Measurements from ENCODE around the gene KCNJ5.
A peak's percentile ranks its signal among the peaks of the same experiment; 100 is the strongest.

The KCNJ5 gene

DNA sequence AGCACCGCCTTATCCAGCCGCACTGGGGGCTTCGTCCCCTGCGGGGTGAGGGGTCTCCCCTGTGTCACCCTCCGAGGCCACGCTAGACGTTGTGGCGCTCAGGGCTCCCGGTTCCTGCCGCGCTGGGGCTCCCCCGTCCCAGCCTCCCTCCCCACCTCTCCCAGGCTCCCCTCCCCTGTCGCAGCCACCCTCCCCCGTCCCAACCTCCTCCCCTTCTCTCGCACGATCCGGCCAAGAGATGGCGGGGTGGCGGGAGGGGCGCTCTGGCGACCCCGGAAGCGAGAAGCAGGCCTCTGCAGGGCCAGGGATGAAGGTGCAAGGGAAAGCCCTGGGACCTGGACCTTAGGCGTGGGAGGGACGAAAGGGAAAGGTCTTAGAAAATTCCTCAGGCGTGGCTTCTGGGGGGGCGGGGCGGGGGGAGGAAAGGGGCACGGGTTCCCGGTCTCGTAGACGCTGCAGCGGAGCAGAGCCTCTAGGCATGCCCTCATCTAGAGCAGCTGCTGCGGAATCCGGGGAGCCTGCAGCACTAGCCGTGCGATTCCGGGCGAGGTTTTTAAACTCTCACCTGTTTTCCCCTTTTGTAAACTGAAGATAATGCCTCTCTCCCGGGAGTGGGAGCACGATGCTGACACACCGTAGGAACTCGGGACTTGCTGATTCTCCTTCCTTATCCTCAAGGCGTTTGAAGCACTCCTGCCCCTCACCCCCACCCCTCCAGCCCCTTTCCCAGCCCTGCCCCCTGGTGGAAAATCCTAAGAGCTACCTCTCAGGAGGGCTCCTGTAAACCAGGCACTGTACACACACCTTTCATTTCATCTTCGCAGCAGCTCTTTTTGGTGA, 14.4 kb downstream of the KCNJ5 start:
- TF ChIP-seq CTCF (IDR thresholded peaks at IDR 0.05) = peak; percentile 25; the same call in 1 of the 2 replicates

DNA sequence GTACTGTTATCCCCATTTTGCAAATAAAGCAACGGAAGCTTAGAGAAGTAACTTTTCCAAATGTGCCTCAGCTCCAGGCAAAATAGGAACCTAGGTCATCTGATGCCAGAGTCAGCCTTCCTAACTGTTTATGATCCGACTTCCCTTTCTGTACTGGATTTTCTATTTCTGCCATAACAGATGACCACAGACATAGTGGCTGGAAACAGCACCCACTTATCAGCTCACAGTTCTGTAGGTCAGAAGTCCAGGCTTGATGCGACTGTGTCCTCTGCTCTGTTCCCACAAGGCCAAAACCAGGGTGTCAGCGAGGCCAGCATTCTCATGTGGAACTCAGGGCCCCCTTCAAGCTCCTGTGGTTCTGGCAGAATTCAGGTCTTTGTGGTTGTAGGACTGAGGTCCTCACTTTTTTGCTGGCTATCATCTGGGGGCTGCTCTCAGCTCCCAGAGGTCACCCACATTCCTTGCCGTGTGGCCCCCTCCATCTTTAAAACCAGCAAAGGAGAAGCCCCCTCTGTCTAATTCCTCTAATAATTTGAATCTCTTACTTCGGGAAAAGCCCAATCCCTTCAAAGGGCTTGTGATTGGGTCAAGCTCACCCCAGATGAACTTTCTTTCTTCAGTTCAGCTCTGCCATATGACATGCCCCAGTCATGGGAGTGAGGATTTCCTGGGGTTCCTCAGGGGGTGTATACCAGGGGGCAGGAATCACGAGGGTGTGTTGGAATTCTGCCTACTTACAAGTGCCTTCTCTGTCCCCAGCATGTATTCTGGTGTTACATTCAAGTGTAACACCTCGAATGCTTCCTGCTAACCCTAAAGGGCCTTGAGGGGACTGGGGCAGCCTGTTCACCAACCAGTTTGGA, 15.3 kb downstream of the KCNJ5 start:
- 0 out of 2 replicates have a peak, but pooled peaks have one; percentile 2 for TF ChIP-seq CTCF (IDR thresholded peaks at IDR 0.05)

GRCh38 chr11:128907585-128907984, 16.4 kb downstream of the KCNJ5 start:
- TF ChIP-seq CTCF (IDR thresholded peaks at IDR 0.05) = no peak

DNA sequence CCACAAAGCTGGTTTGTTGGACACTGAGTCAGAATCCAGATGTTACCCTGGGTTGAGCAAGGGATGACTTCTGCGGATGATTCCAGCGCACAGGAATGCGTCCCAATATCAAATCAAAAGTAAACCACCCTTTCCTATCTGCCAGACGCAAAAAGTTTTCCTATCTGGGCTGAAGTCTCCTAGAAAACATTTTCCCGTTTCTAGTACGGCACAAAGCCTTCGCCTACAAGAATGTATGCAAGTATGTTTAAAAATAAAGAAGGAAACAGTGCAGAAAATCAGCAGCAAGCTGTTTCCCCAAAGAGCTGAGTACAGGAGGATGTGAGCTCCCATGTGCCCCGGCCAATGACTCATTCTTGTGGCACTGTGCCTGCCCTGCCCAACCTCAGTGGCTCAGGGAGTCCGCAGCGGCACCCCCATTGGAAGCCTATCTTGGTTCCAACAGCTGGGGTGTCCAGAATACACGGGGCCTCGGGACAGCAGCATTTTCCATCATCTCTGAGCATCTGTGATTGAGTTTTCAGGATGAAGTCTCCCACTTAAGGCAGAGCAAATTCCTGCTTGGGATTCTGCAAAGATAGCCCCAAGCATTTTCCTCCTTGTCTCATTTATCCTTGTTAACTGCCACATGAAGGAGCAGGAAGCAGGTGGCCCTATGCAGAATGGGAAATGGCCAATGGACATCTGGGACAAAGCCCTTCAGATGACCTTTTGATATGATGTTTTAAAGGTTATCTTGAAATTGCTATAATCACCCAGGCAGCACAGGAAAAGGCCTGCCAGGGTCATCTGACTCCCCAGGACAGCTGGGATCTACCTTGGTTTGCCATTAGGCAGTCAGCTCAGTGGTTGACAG, 17.5 kb downstream of the KCNJ5 start:
- no peak for TF ChIP-seq CTCF (IDR thresholded peaks at IDR 0.05)

GRCh38 chr11:128909438-128910125, 18.4 kb downstream of the KCNJ5 start:
- TF ChIP-seq CTCF (IDR thresholded peaks at IDR 0.05) = no peak

DNA sequence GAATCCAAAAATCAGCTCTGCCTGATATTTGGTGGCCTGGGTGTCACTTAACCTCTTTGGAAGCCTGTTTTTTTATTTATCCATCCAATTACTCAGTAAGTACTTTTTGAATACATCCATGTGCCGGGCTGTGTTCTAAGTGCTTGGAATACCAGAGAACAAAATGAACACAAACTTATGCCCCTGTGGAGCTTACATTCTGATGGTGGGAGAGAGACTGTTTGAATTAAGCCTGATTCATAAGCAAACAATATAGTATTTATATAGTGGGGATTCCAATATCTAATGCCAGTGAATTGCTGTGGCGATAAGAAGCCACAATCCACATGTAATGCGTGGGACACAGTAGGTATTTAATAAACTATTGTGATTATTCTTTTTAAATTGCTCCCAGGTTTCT, 19.4 kb downstream of the KCNJ5 start:
- no peak for TF ChIP-seq CTCF (IDR thresholded peaks at IDR 0.05)
